Subcutaneous adipose tissue (tissue), 4 donors: ENCODE results near the gene CRAT. TPM values are rescaled to one million over a fixed set of nuclear protein-coding genes. Genes with fewer than 3 reads are reported as not detected.

ENCODE experiments used
- total RNA-seq, 4 donors: library from RNA; depleted of rRNA; stranded (reverse); fragments of >200 nt; gene quantifications; one replicate each; pipeline ENCODE4 v1.1.0, GENCODE V29; 2016
- TF ChIP-seq, protein P1 (sequence below): fragments of 450-650 bp; IDR thresholded peaks from one replicate; pipeline ENCODE4 v1.5.1; 2016; ENCODE audit warnings: low read depth, mild to moderate bottlenecking, control low read depth, antibody characterized with exemption, moderate library complexity

Gene CRAT
- total RNA-seq, 4 donors from 2014 or later: 41.3 to 141 (median 68.7) TPM

DNA sequence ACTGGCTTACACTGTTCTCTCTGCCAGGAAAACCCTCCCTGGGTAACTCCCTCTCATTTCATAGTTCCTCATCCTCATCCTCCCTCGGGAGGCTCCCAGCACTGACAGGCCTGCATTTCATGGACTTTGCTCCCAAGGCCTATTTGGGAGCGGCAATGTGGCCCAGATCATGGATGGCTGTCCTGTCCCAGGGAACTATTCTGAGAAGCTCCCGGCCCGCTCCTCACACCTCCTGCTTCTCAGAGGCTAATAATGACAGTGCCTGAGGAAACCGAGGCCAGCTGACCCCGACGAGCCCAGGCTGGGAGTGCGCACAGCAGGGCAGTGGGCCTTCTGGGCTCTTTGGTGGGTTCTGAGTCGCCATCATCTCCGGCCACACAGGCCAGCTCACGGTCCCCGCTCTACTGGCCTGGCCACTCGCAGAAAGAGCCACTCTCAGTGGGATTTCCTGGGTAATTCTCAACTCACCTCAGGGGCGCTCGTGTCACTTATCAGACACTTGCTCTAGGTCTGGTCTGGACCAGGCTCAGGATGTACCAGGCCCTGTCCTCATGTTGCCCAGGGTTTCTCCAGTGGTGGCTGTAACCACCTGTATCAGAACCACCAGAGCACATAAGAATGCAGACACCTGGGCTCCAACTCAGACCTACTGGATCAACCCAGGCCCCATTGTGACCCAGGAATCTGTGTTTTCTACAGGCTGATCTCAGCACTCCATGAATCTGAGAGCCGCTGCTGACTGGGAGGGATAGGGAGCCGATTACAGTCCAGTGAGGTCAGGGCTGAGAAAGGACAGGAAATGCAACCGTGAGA lies 31.7 kb downstream of the CRAT start:
- TF ChIP-seq, protein P1, sequence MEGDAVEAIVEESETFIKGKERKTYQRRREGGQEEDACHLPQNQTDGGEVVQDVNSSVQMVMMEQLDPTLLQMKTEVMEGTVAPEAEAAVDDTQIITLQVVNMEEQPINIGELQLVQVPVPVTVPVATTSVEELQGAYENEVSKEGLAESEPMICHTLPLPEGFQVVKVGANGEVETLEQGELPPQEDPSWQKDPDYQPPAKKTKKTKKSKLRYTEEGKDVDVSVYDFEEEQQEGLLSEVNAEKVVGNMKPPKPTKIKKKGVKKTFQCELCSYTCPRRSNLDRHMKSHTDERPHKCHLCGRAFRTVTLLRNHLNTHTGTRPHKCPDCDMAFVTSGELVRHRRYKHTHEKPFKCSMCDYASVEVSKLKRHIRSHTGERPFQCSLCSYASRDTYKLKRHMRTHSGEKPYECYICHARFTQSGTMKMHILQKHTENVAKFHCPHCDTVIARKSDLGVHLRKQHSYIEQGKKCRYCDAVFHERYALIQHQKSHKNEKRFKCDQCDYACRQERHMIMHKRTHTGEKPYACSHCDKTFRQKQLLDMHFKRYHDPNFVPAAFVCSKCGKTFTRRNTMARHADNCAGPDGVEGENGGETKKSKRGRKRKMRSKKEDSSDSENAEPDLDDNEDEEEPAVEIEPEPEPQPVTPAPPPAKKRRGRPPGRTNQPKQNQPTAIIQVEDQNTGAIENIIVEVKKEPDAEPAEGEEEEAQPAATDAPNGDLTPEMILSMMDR: no peak

DNA sequence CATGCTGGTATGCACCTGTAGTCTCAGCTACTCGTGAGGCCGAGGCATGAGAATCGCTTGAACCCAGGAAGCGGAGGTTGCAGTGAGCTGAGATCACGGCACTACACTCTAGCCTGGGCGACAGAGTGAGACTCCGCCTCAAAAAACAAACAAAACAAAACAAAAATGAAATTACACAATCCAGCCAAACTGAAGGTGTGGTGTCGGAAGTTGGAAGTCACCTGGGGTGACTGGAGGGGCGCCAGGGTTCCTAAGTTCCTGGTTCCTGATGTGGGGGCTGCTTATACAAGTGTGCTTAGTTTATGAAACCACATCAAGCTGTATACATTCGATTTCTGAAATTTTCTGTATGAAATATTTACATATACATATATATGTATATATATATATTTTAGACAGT lies 33.4 kb downstream of the CRAT start:
- TF ChIP-seq, protein P1: no peak

DNA sequence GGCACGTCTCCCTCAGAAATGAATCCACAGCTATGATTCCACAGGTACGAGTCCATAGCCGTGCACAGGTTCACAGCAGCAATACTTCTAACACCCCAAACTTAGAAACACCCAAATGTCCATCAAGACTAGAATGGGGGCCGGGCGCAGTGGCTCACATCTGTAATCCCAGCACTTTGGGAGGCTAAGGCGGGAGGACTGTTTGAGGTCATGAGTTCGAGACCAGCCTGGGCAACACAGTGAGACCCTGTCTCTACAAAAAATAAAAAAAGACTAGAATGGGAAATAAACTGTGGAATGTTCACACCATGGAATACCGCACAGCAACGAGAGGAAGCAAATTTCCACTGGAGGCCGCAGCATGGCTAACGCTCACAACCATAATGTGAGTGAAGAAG lies 34.0 kb downstream of the CRAT start:
- TF ChIP-seq, protein P1: no peak

DNA sequence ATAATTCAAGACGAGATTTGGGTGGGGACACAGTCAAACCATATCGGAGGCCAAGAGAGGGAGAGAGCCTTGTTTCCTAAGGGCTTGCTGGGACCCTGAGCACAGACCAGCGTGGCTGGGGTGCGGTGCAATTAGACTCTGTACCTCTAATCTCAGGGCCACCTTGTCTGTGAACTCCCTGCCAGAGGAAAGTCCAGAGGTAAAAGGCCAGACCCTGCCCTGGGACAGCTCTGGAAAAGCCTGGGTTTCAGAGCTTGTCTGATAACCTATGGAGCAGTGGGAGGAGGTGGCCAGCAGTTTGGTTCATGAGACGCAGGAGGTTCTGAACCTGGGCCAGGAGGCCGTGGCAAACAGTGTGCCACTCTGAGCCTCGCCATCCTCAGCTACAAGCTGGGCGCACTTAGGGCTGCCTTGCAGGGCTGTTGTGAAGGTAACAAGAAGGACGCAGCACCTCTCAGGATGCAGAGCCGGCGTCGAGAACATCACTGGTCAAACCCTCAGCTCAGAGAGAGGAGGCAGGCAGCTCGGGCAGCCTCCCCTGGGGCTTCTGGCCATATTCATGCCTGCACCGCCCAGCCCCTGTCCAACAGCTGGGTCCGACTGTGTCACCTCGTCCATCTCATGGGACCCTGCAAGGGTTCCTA lies 34.5 kb downstream of the CRAT start:
- TF ChIP-seq, protein P1: no peak

DNA sequence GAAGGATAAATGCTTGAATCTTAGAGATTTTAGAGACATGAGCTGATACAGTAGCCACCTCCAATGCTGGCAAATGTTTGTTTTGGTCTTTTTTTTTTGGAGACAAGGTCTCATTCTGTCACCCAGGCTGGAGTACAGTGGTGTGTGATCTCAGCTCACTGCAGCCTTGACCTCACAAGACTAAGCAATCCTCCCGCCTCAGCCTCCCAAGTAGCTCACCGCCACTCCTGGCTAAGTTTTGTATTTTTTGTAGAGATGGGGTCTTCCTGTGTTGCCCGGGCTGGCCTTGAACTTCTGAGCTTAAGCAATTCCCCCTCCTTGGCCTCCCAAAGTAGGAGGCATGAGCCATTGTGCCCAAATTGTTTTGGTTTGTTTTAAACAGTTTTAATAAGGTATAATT lies 36.5 kb downstream of the CRAT start:
- TF ChIP-seq, protein P1: no peak

DNA sequence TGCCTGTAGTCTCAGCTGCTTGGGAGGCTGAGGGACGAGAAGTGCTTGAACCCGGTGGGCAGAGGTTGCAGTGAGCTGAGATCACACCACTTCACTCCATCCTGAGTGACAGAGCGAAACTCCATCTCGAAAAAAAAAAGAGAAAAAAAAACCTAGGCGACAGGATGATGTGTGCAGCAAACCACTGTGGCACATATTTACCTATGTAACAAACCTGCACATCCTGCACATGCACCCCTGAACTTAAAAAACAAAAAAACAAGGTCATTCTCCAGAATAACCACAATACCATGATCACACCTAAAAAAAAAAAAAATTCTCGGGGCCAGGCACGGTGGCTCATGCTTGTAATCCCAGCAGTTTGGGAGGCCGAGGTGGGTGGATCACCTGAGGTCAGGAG lies 37.2 kb downstream of the CRAT start:
- TF ChIP-seq, protein P1: no peak

DNA sequence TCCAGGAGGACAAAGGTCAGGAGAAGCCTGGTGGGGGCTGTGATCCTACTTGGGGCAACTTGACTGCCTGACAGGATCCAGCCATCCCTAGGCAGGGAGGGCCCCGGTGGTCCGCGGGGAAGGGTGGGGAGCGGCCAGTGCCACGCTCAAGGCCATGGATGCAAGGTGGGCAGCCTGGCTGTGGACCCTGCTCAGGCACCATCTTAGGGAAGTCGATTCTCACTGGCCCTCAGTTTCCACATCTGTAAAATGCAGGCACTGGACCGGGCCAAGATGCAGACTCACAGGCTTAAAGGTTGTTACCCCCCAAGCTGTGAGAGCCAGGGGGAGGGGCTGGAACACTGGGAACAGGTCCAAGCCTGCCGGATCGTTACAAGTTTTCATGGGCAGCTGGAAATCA lies 38.4 kb downstream of the CRAT start:
- TF ChIP-seq, protein P1: no peak
